DMS114 treated with DMSO at 0.1 percent for 48 hours (cell line): ENCODE data around the gene TRAK1.
"Not testable (repeated sequence)": the region's sequence is repeated elsewhere in the genome, so short reads cannot be mapped to it uniquely, and the experiment has no call there.

Experiments used
- DNase-seq: peaks from one replicate; lab custom pipeline; 2025; ENCODE audit not compliant: unreplicated experiment; lab: John Stamatoyannopoulos, UW

The TRAK1 gene

GRCh38 chr3:42097566-42097946 is 6.4 kb downstream of the TRAK1 start:
- DNase-seq = no peak

- no peak for DNase-seq
Observed at GRCh38 chr3:42098171-42098570, 7.0 kb downstream of the TRAK1 start.

DNA sequence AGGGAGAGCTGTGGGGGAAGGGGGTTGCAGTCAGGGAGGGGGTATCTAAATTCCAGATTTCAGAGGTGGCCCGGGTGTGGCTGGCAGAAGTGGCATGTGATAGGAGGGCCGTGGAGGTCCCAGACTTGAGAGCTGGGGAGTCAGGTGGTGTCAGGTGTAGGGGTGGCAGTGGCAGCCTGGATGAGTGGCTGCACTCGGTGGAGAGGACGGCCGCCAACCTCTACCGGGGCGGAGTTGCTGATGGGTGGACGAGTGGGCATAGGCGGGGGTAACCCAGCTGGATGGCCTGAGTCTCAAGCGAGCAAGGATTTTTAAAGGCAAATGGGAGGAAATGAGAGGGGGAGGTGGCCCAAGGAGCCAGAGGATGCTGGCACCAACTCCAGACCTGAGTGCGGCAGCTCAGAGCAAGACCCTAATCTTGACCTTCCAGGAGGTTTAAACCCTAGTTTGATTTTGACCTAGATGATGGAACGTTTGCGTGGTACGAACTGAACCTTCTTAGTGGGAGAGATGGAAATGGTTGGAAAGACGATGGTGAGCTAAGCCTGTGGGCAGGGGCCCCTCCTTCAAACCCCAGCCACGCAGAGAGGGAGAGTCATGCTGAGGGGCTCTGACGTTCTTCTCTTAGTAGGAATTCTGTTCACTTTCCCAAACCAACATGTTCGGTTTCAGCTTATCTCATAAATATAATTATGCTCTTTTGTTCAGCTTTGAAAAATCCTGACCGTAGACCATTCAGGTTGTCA is 8.0 kb downstream of the TRAK1 start:
- DNase-seq = no peak

GRCh38 chr3:42101048-42101447 is 9.9 kb downstream of the TRAK1 start:
- DNase-seq = no peak

DNA sequence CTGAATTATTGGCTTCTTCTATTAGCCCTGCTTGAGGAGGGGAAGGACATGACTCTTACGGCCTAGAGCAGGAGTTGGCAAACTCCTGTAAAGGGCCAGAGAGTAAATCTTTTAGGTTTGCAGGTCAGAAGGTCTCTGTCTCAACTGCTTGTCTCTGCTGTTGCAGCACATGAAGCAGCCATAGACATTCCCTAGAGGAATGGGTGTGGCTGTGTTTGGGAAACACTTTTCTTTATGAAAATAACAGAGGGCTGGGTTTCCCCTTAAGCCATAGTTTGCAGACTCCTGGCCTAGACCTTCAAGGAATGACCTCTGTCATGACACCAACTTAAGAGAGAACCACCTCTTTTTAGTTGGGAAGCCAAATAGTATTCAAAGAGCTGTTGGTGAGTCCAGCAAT is 10.3 kb downstream of the TRAK1 start:
- no peak for DNase-seq

DNA sequence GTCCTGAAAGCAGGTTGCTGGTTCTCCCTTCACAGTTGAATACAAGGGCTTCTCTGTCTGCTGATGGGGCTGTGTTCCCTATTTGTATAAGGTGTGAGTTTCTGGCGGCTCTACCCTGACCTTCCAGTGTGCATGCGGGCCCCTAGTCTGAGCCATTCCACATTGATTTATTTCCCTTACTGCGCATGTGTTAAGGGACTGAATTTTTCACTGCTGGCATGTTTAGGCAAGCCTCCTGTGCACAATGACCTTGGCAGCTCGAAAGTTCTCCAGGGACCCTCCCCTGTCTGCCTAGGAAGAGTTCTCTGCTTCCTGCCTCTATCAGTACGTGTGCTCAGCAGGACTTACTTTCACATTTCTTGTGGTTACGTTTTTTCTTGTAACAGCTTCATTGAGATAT is 11.4 kb downstream of the TRAK1 start:
- DNase-seq = no peak

DNA sequence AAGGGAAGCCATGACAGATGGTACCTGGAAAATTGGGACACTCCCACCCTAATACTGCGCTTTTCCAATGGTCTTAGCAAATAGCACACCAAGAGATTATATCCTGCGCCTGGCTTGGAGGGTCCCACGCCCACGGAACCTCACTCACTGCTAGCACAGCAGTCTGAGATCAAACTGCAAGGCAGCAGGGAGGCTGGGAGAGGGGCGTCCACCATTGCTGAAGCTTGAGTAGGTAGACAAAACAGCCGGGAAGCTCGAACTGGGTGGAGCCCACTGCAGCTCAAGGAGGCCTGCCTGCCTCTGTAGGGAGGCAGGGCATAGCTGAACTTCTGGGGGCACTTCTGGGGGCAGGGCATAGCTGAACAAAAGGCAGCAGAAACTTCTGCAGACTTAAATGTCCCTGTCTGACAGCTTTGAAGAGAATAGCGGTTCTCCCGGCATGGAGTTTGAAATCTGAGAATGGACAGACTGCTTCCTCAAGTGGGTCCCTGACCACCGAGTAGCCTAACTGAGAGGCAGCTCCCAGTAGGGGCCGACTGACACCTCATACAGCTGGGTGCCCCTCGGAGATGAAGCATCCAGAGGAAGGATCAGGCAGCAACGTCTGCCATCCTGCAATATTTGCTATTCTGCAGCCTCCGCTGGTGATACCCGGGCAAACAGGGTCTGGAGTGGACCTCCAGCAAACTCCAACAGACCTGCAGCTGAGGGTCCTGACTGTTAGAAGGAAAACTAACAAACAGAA is 12.9 kb downstream of the TRAK1 start:
- DNase-seq = not testable (repeated sequence)

DNA sequence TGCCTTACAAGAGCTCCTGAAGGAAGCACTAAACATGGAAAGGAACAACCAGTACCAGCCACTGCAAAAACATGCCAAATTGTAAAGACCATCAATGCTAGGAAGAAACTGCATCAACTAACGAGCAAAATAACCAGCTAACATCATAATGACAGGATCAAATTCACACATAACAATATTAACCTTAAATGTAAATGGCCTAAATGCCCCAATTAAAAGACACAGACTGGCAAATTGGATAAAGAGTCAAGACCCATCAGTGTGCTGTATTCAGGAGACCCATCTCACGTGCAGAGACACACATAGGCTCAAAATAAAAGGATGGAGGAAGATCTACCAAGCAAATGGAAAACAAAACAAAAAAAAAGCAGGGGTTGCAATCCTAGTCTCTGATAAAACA is 14.8 kb downstream of the TRAK1 start:
- not testable (repeated sequence) for DNase-seq

- DNase-seq = no peak
Observed at GRCh38 chr3:42106646-42107045, 15.5 kb downstream of the TRAK1 start.

GRCh38 chr3:42110631-42111030 is 19.5 kb downstream of the TRAK1 start:
- DNase-seq = no peak

DNA sequence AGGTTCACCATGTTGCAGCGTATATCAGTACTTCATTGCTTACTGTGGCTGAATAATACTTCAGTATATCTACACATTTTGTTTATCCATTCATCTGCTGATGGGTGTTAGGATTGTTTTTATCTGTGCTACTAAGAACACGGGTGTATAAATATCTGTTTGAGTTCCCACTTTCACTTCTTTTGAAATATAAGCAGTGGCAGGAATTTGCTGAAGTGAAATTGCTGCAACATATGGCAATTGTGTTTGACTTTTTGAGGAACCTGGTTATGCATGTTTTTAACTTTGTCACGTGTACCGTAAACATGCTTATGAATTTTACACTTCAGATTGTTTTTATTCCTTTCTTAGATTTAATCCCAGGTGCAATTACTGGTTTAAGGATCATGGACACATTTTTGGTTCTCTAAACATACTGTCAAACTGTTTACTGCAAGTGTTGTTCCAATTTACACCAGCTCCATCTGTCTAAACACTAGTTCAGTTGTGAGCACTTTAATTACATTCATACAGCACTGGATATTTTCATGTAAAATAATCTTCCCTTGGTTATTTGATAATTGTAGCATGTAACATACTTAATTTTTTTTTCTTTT is 23.1 kb downstream of the TRAK1 start:
- no peak for DNase-seq

DNA sequence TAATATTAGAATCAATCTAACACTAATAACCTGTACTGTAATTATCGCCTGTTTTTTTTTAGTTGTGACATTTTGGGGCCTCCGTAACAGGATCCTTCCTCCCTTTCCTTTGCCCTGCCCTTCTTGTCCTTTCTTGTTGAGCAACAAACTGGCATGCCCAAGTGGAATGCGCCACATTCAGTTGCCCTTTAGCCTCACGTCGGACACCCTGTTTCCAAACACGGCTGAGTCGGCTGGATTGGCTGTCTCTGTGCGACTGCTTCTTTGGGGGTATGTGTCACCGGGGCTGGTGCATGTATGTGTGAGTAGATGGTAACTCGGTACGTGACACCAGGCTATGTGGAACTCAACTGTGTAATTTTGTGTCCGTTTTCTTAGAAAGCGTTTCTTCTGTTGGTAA is 24.1 kb downstream of the TRAK1 start:
- DNase-seq = no peak

DNA sequence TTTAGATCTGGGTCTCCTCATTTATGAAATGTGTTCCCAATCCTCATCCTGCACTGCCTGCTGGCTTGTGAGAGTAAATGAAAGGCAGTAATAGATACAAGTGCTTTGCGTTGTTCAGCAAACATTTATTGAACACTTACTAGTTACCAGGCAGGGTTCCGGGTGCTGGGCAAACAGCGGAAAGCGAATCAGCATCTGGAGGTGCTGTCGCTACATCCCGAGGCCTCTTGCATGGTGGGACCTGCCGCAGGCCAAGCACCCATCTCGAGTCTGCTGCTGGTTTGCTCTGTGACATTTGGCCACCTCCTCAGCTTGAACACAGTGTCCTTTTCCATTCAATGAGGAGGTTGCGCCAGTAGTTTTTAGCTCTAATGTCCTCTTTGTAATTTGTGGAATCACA is 24.8 kb downstream of the TRAK1 start:
- DNase-seq = no peak

DNA sequence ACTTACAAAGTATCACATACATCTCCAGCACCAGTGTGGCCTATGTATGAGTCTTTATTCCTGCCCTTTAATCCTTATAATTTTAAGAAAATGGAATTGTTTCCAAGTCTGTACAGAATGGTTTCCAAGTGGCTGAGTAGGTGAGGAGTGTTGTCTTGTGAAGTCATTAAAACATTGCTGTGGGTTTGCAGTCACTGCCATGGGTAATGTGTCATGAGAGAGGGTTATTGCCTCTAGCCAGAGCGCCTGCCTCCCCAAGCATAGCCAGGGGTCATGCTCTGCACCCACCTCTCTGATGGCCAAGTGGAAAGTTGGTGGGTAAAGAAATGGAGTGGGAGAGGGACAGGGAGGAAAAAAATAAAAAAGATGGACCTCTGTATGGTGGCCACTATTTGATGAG is 25.3 kb downstream of the TRAK1 start:
- DNase-seq = no peak

GRCh38 chr3:42117175-42118008 is 26.2 kb downstream of the TRAK1 start:
- DNase-seq = no peak

DNA sequence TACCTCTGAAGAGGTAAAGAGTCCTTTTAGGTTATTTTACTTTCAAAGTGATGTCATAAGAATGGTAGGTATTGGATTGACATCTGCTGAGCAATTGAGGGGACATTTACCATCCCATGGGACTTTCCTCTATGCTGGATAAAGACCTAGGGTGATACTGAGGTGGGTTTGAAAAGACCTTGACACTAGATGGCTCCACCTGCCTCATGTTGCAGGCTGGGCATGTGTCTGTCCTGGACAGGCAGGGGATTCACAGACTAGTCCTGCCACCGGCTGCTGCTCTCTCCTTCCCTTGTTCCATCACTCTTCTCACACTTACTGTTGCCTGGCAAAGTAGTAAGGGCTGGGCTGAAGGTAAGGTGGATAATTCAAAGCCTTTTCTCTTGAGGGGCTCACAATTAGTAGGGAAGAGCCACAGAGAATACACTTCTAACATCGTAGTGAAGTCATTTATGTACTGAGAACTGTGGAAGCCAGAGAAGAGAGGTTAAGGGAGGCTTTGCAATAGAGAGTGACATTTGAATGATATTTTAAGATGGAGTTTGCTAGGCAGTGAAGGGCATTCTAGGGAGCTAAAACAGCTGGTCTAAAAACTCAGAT is 27.7 kb downstream of the TRAK1 start:
- no peak for DNase-seq

DNA sequence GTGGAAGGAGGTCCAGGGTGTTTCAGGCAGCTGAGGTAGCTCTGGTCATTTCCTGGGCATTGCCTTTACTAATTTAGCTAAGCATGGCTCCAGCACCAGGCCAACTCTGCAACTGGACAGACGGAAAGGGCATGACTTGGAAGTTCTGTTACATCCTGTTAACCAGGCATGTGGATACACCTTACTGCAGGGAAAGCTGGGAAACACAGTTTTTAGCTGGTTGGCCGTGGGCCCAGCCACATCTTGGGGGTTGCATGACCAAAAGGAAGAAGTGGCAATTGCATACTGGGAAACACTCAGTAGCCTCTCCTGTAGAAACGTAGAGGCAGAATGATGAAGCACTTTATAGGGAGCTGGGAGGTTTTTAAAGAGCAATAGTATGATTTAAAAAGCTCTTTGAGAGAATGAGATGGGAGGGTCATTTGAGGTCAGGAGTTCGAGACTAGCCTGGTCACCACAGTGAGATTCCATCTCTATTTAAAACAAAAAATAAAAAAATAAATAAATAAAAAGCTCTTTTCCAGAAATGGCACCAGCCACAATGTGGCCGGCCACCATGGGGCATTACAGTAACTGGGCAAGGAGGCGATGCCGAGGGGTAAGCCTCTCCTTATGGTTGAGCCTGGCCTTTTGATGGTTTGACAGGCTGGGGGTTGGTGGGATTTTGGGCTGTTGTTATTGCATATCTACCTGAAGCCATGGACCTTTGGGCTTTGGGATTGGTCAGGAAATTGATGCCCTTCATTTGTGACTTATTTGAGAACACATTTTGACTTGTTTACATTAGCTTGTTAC is 28.6 kb downstream of the TRAK1 start:
- DNase-seq = no peak

DNA sequence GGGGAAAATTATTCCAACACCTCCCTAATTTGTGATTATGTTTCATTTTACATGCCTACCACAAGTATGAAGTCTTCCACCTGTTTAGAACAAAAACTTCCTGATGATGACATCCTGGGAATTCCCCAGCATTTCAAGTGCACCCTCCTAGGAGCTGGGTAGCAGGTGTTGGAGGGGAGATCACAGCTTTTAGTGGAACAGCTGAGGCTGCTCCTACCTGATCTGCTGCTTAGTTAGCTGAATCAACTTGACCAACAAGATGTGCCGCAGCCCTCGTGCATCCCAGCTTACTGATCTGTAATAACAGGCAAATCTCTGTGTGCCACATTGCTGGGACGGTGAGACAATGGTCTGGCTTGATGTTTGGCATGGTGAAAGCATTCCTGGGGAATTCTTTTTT is 29.7 kb downstream of the TRAK1 start:
- DNase-seq = no peak

- DNase-seq = no peak
Observed at GRCh38 chr3:42122261-42123011, 31.3 kb downstream of the TRAK1 start.
